T-helper 22 cell (primary cell): ENCODE data around the gene HYCC1.

ENCODE experiments used
- DNase-seq: peaks from one replicate; pipeline ENCODE4 v3.0.0-alpha.2; 2020; ENCODE audit warnings: low read depth

The HYCC1 gene

DNA sequence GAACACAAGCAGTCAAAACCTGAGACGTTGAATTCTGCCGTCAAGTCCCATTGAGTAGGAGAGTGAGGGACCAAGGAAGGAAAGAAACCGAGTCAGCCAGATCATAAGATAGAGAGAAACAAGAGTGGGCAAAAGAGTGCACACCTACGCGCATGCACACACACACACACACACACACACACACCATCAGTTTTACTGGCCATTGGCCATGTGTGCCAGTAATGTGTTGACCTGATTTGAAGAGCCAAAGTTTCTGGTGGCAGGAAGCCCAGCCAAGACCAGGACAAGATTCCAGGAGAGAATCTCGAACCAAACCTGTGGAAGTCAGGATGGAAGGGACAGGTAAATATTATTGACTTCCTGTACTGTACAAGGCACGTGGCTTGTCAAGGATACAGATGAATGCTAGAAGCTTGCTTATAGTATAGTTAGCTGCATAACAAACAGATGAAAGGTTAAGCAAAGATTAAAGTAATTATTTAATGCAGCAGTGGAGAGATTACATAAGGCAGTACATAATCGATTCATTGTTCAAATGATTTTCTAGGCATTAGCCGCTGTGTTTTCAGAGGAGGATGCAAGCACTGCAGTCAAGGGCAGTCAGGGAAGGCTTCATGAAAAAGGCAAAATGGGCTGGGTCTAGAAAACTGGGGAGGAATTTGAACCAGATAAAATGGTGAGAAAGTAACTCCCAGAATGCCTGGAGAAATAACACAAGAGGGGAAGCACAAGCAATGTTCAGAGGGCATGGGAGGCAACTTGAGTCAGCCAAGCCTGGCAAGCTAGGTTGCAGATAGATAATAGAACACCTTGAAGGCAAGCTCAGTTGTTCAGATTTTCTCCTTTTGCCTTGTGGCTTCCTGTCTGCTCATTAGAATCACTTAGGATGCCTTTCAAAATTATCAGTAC lies 2.7 kb upstream of the HYCC1 start:
- DNase-seq: no peak

DNA sequence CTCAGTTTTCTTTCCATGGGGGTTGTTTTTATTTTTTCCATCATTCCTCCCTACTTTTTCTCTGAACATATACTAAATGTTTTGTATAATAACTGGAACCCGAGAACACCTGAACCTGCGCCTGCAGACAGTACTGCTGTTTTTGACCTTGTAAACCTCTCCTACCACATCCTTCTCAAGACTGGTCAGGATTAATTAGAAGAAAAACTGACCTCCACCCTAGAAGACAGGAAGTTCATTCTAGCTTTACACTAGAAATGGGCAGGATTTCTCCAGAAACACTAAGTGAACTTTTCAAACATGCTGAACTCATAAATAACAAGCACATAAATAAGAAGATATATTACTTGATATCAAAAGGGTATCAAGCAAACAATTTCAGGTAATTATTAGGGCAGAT lies 751 bp upstream of the HYCC1 start:
- no peak for DNase-seq

DNA sequence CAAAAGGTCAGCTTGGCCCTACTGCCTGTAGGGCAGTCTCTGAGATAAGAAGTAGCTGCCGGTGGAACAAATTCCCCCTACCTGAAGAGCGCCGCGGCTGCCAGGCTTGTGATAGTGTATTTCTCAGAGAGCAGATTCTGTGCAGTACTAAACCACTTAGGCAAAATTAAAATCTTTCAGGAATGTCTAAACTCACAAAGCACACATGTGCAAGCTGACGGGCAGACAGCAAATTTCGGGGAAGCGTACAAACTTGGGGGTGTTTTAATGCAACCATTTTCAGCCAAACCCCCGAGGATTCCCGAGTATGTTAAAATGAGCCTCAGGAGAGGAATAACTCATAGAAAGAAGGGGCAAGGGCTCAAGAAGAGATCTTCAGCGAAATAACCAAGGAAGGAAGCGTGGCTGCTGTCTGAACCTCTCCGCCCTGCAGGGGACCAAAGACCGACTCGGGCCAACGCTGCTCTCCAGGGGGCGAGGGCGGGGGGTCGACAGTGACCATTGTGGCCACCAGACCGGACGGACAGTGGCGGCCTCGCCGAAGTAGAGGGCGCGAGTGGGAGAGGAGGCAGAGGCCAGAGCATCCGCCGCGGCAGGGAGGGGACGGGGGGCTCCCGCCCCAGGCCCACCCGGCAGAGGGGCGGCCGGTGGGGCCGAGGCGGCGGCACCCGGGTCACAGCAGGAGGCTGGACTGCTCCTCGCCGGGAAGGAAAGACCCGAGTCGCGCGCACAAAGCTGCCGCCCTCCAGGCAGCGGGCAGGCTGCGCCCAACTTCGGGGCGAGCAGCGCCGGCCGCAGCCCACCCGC lies 819 bp downstream of the HYCC1 start:
- no peak for DNase-seq

DNA sequence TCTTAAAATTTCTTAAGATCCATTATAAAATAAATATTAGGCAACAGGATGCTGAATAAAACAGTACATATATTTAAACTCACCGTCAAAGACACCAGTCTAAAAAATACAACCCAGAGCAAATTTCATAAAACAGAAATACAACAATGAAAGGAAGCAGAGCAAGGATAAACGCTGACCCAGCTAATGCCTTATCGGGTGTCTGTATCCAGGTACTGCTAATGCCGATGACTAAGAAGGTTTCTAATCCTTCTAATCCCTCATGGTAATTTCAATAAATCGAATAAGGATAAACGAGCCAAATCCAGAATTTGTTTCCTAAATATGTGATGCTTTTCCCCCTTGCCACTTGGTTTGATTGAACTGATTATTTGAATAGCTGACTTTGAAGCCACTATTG lies 1.7 kb downstream of the HYCC1 start:
- no peak for DNase-seq

DNA sequence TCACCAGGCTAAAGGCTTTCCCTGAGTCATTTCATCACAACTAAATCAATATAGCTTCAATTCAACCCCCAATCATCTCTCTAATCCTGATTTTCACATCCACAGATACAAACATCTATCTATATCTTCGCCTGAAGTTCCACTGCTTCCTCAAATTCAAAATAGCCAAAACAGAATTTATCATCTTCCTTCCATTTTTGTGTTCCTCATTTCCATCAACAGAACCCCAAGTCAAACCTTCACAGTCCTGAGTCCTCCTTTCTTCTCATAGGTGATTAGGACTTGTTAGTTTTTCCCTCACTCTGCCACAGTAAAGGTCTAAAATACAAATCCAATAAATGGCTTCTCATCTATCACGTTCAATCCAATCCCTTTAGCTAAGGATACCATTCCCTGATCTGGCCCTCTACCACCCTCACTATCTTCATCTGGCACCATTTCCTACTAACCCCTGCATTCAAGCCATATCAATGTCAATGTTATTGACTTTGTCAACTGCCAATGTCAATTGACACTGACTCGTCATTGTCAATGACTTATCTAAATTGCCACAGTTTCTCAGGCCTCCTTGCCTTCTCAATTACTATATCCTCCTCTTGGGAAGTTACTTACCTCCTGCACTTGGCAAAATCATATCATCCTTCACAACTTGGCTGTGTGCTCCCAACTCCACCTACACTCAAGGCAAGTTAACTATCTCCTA lies 2.6 kb downstream of the HYCC1 start:
- DNase-seq: no peak

DNA sequence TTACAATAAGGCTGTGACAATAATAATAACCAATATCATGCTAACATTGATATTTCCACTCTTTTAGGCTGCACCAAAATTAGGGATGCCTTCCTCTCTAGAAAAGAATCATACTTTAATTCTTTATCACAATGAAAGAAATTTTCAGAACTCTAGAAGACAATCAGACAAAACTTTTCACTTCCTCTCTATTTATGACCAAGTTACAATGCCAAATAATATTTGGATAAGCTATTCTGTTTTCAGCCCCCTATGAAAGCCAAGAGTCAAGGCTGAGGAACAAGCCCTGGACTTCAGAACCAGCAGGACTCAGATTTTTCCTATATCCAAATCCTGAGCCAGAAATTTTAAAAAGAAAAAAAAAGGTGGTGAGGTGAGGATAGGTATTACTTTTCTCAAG lies 4.6 kb downstream of the HYCC1 start:
- no peak for DNase-seq

DNA sequence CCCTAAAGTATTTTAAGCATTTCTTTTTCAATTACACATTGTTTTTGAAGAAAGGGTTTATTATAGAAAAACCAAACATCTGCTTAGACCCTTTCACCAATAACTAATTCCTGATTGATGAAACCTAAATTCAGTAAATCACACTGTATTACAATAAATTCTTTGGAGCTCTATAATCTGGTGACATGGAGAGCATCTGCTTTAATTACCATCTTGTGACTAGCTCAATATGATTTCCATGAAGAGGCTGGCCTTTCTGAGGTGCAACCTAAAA lies 9.7 kb downstream of the HYCC1 start:
- no peak for DNase-seq

DNA sequence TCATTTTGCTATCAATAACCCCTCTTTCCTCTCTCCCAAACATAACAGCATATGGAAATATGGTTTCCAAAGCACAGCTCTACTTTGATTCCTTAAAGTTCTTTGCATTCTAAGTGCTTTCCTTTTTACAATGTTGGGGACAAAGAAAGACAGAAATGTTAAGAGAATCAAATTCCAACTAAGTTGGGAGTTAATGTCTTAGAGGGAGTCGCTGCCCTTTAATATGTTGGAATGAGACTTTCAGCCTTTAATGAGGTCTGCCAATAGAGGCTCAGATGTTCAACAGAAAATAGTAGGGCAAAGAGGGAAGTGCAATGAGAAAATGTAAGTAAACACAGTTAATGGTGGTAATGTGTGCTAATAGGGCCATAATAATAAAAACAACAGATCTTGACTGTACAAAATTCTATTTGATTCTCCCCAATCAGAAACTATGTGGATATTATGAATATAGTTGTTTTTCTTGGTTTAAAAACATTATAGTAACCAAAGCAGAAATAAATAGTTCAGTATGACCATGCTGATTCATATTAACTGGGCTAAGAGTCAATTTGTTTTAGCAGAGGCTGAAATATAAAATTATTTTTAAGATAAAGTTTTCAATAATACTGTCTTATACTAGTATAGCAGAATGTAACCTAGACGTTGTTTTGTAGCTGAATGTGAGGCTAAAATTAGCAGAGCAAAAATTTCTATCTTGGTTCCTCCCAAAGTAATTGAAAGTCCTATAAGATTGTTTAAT lies 10.3 kb downstream of the HYCC1 start:
- no peak for DNase-seq

DNA sequence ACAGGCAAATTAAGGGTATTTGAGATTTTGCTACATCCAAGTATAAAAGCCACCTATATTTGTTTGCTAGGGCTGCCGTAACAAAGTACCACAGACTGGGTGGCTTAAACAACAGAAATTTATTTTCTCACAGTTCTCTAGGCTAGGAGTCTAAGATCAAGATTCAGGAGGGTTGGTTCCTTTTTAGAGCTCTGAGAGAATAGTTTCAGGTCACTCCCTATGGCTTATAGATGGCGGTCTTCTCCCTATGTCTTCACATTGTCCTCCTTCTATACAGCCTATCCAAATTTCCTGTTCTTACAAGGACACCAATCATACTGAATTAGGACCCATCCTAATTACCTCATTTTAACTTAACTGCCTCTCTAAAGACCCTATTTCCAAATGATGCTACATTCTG lies 11.2 kb downstream of the HYCC1 start:
- DNase-seq: no peak

DNA sequence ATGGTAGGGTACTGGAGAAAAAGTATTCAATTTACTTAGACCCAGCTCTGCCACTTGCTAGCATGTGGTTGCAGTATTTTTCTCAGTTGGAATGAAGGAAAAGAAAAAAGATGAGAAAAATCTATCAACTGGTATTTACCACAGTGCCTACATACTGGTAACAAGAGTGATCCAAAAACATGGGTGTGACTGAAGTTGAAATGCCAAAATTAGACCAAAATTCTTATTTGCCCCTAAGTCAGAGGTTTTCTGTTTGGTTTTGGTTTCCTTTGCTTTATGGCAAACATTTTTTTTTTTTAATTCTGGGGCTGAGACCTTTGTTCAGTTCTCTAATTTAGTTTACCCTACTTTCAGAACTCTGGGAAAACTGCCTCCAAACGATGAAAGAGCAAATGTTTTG lies 12.3 kb downstream of the HYCC1 start:
- no peak for DNase-seq

DNA sequence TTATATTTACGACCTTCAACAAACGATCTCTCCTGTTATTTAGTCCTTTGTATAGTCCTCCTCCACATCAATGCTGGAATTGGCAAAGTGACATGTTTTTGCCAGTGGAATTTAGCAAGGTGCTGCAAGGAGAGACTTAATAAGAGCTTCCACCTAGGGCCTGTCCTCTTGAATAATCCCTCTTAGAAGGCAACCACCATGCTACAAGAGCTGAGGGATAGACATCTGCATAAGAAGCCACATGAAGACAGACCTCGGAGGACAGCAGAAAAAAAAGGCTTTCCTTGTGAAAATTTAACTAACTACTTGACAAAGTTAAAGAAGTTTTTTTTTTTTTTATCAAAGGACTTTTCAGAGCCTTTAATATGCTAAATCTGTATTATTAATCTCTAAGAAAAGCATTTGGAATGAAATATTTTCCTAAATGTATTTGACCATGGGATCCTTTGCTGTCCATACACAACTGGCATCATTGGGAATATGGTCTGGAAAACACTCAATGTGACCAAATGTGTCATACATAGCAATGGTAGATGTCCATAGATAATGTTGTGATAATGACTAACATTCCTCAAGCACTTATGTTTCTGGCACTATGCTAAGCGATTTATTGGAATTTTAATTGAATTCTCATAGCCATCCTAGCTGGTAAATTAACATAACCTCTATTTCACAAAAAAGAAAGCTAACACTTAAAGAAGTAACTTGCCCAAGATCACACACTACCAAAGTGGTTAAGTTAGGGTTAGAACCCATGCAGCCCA lies 13.2 kb downstream of the HYCC1 start:
- DNase-seq: no peak

DNA sequence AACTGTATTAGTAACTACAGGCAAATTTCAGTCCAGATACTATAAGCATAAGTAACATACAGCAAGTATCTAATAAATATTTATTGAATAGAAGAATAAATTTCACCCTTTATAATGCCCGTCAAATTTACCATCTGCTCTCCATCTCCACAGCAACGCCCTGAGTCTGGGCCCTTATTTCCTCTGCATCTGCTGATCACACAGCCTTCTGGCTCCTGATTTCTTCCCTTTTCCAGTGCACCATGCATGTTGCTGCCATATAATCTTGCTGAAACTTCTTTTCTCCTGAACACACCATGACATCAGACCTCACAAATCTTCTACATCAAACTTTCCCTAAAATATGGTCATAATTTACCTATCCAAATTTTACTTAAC lies 15.4 kb downstream of the HYCC1 start:
- no peak for DNase-seq

DNA sequence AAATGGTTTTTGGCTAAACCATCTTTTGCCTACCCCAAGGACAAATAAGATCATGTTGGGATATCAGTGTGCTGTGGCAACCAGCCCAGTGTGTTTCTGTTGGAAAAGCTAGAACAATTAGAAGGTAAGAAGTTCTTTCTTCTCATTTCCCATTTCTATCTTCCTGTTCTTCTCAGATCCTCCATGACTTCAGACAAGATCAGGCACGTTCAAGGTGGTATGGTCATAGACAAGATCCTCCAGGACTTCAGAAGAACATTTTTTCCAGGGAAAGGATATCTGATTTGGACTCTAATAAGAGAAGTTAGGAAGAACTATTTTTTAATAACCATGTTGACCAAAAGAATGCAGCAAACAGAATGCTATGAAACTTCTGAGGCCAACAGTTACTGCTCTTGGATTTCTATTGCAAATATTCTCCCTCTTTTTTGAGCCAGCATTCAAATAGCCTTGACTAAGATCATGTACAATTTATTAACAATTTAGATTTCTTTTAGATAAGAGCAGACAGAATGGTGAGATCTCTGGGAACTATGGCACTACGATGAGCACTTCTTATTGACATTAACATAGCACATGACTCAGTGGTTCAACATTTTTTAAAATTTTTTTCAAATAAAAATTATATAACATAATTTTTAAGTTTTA lies 15.9 kb downstream of the HYCC1 start:
- DNase-seq: no peak

DNA sequence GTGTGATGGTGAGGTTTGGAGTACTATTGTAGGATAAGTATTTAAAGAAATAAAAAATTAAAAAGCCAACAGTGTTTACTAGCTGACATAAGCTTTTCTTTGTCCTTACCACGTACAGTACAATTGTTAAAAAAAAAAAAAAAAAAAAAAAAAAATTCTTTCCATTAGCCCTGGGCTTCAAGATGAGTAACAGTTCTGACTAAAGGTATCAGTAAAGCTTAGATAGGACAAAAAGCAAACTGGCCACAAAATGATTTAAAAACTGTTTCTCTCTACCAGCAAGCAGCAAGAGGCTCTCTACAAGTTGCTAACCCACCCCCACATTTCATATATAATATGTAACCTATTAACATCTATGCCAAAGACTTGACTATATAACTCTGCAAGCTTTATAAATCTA lies 17.5 kb downstream of the HYCC1 start:
- no peak for DNase-seq

DNA sequence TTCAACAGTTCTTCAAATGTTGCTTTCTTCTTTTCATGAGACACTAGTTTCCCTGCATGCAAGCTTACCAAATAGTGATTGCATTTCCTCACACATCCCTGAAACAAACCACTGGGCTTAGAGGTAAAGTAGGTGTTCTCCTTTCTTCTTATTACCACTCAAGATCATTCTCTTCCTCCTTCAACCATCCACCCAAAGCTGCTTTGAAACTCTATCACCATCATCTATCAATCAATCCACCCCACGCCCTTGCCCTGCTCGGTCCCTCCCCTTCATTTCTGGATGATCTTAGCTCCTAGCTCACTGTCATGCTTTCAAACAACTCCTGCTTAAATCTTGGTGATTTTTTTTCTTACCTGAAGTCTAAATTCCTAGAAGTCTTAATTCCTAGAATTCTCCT lies 18.9 kb downstream of the HYCC1 start:
- no peak for DNase-seq

DNA sequence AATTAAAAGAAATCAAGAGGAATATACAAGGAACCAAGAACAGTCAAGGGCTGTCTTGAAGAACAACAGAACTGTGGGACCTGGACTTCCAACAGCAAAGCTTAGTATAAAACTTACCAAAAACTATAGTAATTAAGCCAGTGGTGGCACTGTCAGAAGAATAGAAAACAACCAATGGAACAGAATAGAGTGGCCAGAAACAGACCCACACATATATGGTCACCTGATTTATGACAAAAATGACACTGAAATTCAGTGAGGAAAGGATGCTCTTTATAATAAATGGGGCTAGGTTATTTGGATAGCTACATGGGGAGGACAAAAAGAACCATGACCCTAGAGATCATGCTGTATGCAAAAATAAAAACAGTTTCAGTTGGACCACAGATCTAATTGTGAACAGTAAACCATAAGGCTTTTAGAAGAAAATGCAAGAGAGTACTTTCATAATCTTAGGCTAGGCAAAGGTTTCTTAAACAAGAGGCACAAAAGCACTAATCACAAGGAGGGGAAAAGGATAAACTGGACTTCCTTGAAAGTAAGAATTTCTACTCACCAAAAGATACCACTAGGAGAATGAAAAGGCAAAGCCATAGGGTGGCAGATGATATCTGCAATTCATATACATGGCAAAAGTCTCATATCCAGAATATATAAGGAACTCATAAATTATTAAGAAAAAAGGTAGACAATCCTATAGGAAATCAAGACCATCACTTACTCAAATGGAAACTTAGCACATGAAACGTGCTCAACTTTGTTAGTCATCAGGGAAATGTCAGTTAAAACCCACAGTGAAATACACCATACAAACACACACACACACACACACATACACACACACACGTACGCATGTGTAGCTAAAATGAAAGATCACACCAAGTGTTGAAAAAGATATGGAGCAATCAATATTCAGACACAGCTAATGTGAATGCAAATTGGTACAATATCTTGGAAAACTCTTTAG lies 20.8 kb downstream of the HYCC1 start:
- no peak for DNase-seq

DNA sequence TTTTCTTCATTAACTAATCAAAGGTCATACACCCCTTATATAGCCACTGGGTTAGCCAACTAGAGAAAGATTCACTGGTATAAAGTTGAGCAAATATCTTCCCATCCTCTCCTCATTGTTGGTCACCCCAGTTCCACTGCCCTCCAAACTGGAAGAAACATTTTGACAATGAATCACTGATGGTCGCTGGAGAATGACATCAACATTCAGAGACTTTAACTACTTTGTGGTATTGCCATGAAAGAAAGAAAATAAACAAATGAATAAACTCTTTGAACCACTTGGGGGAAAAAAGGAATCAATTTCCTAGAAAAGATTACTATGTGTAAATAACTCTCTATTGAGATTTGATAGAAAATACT lies 23.4 kb downstream of the HYCC1 start:
- no peak for DNase-seq

DNA sequence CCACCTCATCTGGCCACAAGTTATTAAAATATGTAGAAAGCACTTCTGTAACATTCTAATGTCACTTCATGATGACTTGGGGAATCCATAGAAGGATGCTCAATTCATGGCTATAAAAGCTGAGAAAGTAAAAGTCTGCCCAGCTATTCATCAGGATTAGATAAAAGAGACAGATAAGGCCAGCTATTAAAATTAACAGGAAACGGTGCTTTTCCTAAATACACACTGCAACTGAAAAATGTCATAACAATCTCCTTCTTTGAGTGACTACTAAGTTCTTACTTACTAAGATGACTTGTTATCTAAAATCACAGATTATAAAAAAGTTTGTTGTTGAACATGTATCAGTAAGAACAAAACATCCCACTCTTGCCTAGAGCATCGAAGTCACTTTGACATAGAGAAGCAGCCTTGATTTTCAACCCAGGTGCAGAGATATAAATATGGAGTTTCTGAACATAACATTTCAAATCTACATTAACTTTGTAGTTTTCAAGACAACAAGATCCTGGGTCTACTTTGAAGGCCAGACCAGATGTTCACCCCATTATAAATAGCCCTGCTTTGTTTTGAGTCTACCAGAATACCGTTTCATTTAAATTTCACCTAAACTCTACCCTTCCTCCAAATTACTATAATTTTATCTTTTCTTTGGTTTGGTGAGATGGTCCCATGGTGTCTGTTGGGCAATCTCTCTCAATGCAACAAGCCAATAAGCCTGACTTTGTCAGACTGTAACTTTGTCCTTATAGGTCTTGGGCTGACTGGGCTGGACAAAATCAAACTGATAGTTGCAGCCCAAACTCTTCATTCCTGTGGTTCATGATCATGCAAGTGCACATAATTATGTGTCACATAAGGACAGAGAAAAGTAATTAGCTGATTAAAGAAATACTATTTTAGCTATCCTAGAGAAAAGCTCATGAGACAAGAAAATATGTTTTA lies 24.0 kb downstream of the HYCC1 start:
- no peak for DNase-seq

DNA sequence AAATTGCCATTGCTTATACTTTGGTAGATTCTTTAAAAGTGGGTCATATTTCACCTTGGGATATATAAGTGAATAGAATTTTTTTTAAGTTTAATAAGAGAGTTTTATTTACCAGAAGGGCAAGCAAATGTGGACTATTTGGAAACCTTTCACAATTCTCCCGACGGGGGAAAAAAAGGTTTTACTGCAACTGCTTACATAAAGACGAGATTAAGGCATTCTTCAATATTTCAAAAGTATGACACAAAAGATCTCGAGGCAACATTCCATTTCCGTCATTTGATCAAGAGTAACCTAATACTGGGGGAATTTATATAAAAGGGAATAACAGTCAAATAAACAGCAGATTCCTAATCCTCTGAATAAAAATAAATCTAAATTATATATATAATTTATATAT lies 28.5 kb downstream of the HYCC1 start:
- DNase-seq: no peak
